ENCODE results near the gene C2CD2L.
A peak's percentile ranks its signal among the peaks of the same experiment; 100 is the strongest.

Gene C2CD2L

DNA sequence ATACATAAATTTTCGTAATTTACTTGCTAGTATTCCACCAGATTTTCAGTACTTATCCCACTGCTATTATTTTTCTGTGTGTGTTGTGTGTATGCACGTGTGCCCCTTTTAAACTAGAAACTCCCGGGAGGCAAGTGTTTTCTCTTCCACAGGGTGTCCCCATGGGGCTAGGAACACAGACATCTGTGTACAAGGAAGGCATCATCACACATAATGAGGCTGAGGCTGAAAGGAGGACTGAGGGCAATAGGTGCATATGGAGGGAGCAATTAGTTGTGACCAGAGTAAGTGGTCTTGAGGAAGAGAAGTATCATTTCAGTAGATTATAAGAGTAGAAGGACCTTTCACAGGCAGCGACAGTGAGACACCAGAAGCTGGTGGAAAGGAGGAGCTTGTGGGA is 3.4 kb upstream of the C2CD2L start:
- TF ChIP-seq SNAI2 (CRISPR knock-in tag; IDR thresholded peaks at IDR 0.05) (no peak), PPARA (CRISPR knock-in tag; IDR thresholded peaks at IDR 0.05; ENCODE audit: borderline replicate concordance) (no peak), RARB (CRISPR knock-in tag; IDR thresholded peaks at IDR 0.05) (no peak), TOX (CRISPR knock-in tag; IDR thresholded peaks at IDR 0.05; ENCODE audit: borderline replicate concordance) (no peak), ZNF565 (CRISPR knock-in tag; conservative IDR thresholded peaks at IDR 0.05; ENCODE audit: low read depth) (no peak), ZC3H10 (CRISPR knock-in tag; IDR thresholded peaks at IDR 0.05) (no peak), ZFP30 (CRISPR knock-in tag; IDR thresholded peaks at IDR 0.05) (no peak), ZNF8 (CRISPR knock-in tag; IDR thresholded peaks at IDR 0.05) (no peak), TCF4 (CRISPR knock-in tag; IDR thresholded peaks at IDR 0.05; ENCODE audit: borderline replicate concordance) (no peak), ESRRG (CRISPR knock-in tag; IDR thresholded peaks at IDR 0.05) (no peak), ZFP3 (CRISPR knock-in tag; IDR thresholded peaks at IDR 0.05) (no peak), OSR1 (CRISPR knock-in tag; IDR thresholded peaks at IDR 0.05) (no peak), ISL1 (CRISPR knock-in tag; IDR thresholded peaks at IDR 0.05) (no peak), ARNTL (CRISPR knock-in tag; IDR thresholded peaks at IDR 0.05; ENCODE audit: borderline replicate concordance, low read depth) (no peak), ZNF70 (CRISPR knock-in tag; IDR thresholded peaks at IDR 0.05) (no peak)
- TF ChIP-seq, protein P1, sequence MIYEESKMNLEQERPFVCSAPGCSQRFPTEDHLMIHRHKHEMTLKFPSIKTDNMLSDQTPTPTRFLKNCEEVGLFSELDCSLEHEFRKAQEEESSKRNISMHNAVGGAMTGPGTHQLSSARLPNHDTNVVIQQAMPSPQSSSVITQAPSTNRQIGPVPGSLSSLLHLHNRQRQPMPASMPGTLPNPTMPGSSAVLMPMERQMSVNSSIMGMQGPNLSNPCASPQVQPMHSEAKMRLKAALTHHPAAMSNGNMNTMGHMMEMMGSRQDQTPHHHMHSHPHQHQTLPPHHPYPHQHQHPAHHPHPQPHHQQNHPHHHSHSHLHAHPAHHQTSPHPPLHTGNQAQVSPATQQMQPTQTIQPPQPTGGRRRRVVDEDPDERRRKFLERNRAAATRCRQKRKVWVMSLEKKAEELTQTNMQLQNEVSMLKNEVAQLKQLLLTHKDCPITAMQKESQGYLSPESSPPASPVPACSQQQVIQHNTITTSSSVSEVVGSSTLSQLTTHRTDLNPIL (CRISPR knock-in tag; IDR thresholded peaks at IDR 0.05; ENCODE audit: low read depth): no peak
- TF ChIP-seq, protein P2, sequence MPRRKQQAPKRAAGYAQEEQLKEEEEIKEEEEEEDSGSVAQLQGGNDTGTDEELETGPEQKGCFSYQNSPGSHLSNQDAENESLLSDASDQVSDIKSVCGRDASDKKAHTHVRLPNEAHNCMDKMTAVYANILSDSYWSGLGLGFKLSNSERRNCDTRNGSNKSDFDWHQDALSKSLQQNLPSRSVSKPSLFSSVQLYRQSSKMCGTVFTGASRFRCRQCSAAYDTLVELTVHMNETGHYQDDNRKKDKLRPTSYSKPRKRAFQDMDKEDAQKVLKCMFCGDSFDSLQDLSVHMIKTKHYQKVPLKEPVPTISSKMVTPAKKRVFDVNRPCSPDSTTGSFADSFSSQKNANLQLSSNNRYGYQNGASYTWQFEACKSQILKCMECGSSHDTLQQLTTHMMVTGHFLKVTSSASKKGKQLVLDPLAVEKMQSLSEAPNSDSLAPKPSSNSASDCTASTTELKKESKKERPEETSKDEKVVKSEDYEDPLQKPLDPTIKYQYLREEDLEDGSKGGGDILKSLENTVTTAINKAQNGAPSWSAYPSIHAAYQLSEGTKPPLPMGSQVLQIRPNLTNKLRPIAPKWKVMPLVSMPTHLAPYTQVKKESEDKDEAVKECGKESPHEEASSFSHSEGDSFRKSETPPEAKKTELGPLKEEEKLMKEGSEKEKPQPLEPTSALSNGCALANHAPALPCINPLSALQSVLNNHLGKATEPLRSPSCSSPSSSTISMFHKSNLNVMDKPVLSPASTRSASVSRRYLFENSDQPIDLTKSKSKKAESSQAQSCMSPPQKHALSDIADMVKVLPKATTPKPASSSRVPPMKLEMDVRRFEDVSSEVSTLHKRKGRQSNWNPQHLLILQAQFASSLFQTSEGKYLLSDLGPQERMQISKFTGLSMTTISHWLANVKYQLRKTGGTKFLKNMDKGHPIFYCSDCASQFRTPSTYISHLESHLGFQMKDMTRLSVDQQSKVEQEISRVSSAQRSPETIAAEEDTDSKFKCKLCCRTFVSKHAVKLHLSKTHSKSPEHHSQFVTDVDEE (CRISPR knock-in tag; IDR thresholded peaks at IDR 0.05): no peak
- TF ChIP-seq, protein P3, sequence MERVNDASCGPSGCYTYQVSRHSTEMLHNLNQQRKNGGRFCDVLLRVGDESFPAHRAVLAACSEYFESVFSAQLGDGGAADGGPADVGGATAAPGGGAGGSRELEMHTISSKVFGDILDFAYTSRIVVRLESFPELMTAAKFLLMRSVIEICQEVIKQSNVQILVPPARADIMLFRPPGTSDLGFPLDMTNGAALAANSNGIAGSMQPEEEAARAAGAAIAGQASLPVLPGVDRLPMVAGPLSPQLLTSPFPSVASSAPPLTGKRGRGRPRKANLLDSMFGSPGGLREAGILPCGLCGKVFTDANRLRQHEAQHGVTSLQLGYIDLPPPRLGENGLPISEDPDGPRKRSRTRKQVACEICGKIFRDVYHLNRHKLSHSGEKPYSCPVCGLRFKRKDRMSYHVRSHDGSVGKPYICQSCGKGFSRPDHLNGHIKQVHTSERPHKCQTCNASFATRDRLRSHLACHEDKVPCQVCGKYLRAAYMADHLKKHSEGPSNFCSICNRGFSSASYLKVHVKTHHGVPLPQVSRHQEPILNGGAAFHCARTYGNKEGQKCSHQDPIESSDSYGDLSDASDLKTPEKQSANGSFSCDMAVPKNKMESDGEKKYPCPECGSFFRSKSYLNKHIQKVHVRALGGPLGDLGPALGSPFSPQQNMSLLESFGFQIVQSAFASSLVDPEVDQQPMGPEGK (CRISPR knock-in tag; IDR thresholded peaks at IDR 0.05; ENCODE audit: borderline replicate concordance): no peak
- TF ChIP-seq, protein P4, sequence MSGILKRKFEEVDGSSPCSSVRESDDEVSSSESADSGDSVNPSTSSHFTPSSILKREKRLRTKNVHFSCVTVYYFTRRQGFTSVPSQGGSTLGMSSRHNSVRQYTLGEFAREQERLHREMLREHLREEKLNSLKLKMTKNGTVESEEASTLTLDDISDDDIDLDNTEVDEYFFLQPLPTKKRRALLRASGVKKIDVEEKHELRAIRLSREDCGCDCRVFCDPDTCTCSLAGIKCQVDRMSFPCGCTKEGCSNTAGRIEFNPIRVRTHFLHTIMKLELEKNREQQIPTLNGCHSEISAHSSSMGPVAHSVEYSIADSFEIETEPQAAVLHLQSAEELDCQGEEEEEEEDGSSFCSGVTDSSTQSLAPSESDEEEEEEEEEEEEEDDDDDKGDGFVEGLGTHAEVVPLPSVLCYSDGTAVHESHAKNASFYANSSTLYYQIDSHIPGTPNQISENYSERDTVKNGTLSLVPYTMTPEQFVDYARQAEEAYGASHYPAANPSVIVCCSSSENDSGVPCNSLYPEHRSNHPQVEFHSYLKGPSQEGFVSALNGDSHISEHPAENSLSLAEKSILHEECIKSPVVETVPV (CRISPR knock-in tag; IDR thresholded peaks at IDR 0.05): no peak
- TF ChIP-seq, protein P5, sequence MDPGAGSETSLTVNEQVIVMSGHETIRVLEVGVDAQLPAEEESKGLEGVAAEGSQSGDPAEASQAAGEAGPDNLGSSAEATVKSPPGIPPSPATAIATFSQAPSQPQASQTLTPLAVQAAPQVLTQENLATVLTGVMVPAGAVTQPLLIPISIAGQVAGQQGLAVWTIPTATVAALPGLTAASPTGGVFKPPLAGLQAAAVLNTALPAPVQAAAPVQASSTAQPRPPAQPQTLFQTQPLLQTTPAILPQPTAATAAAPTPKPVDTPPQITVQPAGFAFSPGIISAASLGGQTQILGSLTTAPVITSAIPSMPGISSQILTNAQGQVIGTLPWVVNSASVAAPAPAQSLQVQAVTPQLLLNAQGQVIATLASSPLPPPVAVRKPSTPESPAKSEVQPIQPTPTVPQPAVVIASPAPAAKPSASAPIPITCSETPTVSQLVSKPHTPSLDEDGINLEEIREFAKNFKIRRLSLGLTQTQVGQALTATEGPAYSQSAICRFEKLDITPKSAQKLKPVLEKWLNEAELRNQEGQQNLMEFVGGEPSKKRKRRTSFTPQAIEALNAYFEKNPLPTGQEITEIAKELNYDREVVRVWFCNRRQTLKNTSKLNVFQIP (CRISPR knock-in tag; IDR thresholded peaks at IDR 0.05; ENCODE audit: borderline replicate concordance, low read depth): no peak
- no peak for ATAC-seq

DNA sequence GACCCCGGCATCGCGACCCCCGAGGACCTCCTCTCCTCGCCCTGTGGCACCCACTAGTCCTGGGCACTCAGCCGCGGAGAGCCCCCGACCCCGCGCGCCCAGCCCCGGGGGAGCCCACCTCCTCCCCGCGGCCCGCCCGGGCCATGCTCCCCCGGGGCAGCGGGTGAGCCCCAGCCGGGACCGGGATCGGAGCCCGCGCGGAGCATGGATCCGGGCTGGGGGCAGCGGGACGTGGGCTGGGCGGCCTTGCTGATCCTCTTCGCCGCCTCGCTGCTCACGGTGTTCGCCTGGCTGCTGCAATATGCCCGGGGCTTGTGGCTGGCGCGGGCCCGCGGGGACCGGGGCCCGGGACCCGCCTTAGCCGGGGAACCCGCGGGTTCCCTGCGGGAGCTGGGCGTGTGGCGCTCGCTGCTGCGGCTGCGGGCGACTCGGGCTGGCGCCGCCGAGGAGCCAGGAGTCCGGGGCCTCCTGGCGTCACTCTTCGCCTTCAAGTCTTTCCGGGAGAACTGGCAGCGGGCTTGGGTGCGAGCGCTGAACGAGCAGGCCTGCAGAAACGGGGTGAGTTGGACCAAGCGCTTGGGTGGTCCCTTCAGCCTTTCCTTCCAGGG is 498 bp downstream of the C2CD2L start:
- peak; percentile 43 for ATAC-seq
- TF ChIP-seq, protein P4 (CRISPR knock-in tag; IDR thresholded peaks at IDR 0.05): no peak
- TF ChIP-seq, protein P3 (CRISPR knock-in tag; IDR thresholded peaks at IDR 0.05; ENCODE audit: borderline replicate concordance): no peak
- no peak for TF ChIP-seq ZC3H10 (CRISPR knock-in tag; IDR thresholded peaks at IDR 0.05)
- TF ChIP-seq ZNF565 (CRISPR knock-in tag; conservative IDR thresholded peaks at IDR 0.05; ENCODE audit: low read depth): no peak
- no peak for TF ChIP-seq ZFP3 (CRISPR knock-in tag; IDR thresholded peaks at IDR 0.05)
- TF ChIP-seq GLIS3 (CRISPR knock-in tag; IDR thresholded peaks at IDR 0.05): no peak
- TF ChIP-seq, protein P5 (CRISPR knock-in tag; IDR thresholded peaks at IDR 0.05; ENCODE audit: borderline replicate concordance, low read depth): no peak
- TF ChIP-seq, protein P2 (CRISPR knock-in tag; IDR thresholded peaks at IDR 0.05): no peak
- no peak for TF ChIP-seq ESRRG (CRISPR knock-in tag; IDR thresholded peaks at IDR 0.05)
- TF ChIP-seq TCF4 (CRISPR knock-in tag; IDR thresholded peaks at IDR 0.05; ENCODE audit: borderline replicate concordance): no peak
